Testis (tissue), 3 donors: Measurements from ENCODE around the gene SIKE1. TPM values are rescaled to one million over a fixed set of nuclear protein-coding genes. Genes with fewer than 3 reads are reported as not detected.
"Not testable (repeated sequence)": the region's sequence is repeated elsewhere in the genome, so short reads cannot be mapped to it uniquely, and the experiment has no call there.

Experiments
- DNase-seq: peaks from one replicate; pipeline ENCODE4 v3.0.0-alpha.2; 2019
- H3K27ac ChIP-seq, 2 donors: fragments of 200-600 bp; sonication (generic); one replicate each; pipeline ENCODE4 v1.5.1; 2019
- H3K27me3 ChIP-seq: fragments of 200-600 bp; sonication (generic); one replicate; pipeline ENCODE4 v1.5.1; 2019
- H3K36me3 ChIP-seq: fragments of 200-600 bp; sonication (generic); one replicate; pipeline ENCODE4 v1.5.1; 2017; ENCODE audit warnings: low read depth; ENCODE audit errors: missing control alignments
- H3K4me1 ChIP-seq: fragments of 200-600 bp; sonication (generic); one replicate; pipeline ENCODE4 v1.5.1; 2019
- H3K4me3 ChIP-seq, 2 donors: fragments of 200-600 bp; sonication (generic); one replicate each; pipeline ENCODE4 v1.5.1; 2017 to 2019
- H3K9me3 ChIP-seq: fragments of 200-600 bp; sonication (generic); one replicate; pipeline ENCODE4 v1.5.1; 2017
- CTCF ChIP-seq, 3 experiments: fragments of 450-650 bp in 2 of 3; fragments of 200-600 bp in 1 of 3; sonication (generic) in 1 of 3; IDR thresholded peaks; one replicate each; pipeline ENCODE4 v1.5.1; 2016 to 2019; ENCODE audit warnings: antibody characterized with exemption in 3 of 3, mild to moderate bottlenecking in 2 of 3, moderate library complexity in 1 of 3
- POLR2A ChIP-seq: fragments of 450-650 bp; IDR thresholded peaks from one replicate; pipeline ENCODE4 v1.6.1; 2017; ENCODE audit warnings: antibody characterized with exemption, mild to moderate bottlenecking, moderate library complexity
- WGBS, 2 donors: methylation state at CpG; one replicate each; pipeline ENCODE4 v1.1.5; 2018; 5-methylcytosine and 5-hydroxymethylcytosine counted together
- intact Hi-C: fragments of 100-400 bp; cut with DNase I; formaldehyde crosslinking; loops from one replicate; pipeline ENCODE4 v1.15.1; 2023; ENCODE audit warnings: low total_unique reads
- polyA plus RNA-seq: library from polyadenylated mRNA; stranded (reverse); fragments of 350-450 nt; fragmentation: Illumina TruSeq; extraction: RNeasy Lipid Tissue Mini Kit (QIAGEN cat#74804); gene quantifications from one replicate; pipeline ENCODE4 v1.2.3, GENCODE V29; 2014; ENCODE audit warnings: low read depth, low replicate concordance; ENCODE audit not compliant: insufficient read depth
- total RNA-seq, 2 donors: library from RNA; depleted of rRNA; stranded (reverse); fragments of >200 nt; gene quantifications; one replicate each; pipeline ENCODE4 v1.2.3, GENCODE V29; 2016

The SIKE1 gene
- total and polyA plus RNA-seq, 3 donors from 2014 or later = 27.3 to 47.3 (median 27.3) TPM

- Histone ChIP-seq H3K4me1 (peaks cover 33% of the 10 kb centered on the region), H3K36me3 (no peaks in the 10 kb centered on the region), H3K9me3 (no peaks in the 10 kb centered on the region), H3K4me3 (peak overlapping the region; percentile 100), H3K27me3 (no peaks in the 10 kb centered on the region), H3K27ac (peak overlapping the region in 1 of 2 donors; percentile 100)
- DNase-seq = no peak
- intact Hi-C loops = no loop called here
- 22 to 25% methylated on average over 14 of the region's 14 CpGs for WGBS, 2 donors
- TF ChIP-seq POLR2A = no peak
- TF ChIP-seq CTCF (IDR thresholded peaks at IDR 0.05) = no peak
These were observed 24.2 kb downstream of the SIKE1 start for GRCh38 chr1:114756009-114756892.

DNA sequence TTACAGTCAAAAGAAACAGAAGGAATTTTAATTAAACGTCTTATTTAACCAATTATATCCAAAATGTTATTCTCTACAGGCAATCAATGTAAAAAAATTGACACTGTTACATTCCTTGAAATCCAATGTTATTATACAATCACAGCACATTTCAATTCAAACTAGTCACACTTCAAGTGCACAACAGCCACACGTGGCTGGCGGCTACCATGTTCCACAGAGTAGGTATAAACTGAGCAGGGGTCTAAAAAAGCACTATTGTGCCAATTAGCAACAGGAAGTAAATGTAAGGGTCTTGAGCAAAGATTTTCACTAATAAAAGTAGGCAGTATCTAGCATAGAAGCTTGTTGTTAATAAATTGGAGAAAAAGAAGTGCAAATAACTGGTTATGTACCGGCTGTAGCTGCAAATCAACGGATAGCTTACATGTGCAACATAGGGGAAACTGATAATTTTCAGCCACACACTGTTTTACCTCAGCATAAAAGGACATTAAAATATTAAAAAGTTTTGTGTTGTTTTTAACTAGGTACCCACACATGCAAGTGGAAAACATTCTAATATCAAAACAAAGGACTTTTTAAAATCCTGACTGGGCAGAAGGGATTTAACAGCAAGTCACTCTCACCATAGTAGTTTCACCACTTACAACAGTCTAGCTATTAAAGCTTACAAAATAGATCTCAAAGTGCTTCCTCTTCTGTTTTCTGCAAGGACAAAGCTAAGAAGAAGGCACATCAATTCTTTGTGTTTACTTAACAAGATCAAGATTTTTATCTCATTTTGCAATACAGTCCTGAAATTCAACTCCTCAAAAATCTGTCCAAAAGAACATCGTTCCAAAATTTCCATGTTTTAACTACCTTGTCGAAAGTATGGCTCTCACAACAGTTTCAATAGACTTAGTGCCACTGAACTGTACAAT lies 25.2 kb downstream of the SIKE1 start:
- H3K4me1 ChIP-seq = peaks cover 40% of the 10 kb centered on the region
- DNase-seq = no peak
- TF ChIP-seq POLR2A (no peak), CTCF (IDR thresholded peaks at IDR 0.05) (no peak)
- intact Hi-C loops = no loop called here
- no peaks in the 10 kb centered on the region for H3K36me3 ChIP-seq
- no peak overlapping the region for H3K4me3 ChIP-seq
- 38 to 47% methylated on average over 7 of the region's 7 CpGs for WGBS, 2 donors
- H3K9me3 ChIP-seq = no peaks in the 10 kb centered on the region
- no peak overlapping the region for H3K27ac ChIP-seq
- no peaks in the 10 kb centered on the region for H3K27me3 ChIP-seq

GRCh38 chr1:114753702-114754101 lies 26.8 kb downstream of the SIKE1 start:
- peaks cover 43% of the 10 kb centered on the region for H3K4me1 ChIP-seq
- H3K27ac ChIP-seq, intact Hi-C loops, H3K4me3 ChIP-seq, H3K27me3 ChIP-seq, H3K36me3 ChIP-seq, DNase-seq, H3K9me3 ChIP-seq: not testable (repeated sequence)
- WGBS, 2 donors = 88 to 92% methylated on average over 6 of the region's 6 CpGs

DNA sequence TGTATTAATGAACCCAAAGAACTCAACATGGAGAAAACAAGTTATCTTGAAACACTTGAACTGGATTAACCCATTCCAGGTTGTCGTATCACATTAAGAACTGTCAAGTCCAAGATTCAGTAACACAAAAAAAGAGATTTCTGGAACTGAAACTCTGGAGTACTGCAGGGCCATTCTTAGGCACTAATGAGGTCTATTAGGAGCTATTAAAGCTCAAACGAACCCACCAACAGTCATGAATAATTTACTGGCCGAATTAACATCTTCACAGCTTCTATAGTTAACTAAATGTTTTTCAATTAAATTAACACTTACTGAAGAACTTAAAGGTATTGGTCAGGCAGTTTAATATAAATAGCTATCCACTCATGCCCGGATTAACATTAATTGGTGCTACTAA lies 27.3 kb downstream of the SIKE1 start:
- Histone ChIP-seq H3K27me3 (no peaks in the 10 kb centered on the region), H3K9me3 (no peaks in the 10 kb centered on the region), H3K4me1 (peaks cover 43% of the 10 kb centered on the region), H3K36me3 (no peaks in the 10 kb centered on the region), H3K4me3 (no peak overlapping the region), H3K27ac (no peak overlapping the region)
- TF ChIP-seq POLR2A (no peak), CTCF (IDR thresholded peaks at IDR 0.05) (no peak)
- no peak for DNase-seq
- WGBS, 2 donors = 61 to 65% methylated on average over 4 of the region's 4 CpGs
- intact Hi-C loops = no loop called here

DNA sequence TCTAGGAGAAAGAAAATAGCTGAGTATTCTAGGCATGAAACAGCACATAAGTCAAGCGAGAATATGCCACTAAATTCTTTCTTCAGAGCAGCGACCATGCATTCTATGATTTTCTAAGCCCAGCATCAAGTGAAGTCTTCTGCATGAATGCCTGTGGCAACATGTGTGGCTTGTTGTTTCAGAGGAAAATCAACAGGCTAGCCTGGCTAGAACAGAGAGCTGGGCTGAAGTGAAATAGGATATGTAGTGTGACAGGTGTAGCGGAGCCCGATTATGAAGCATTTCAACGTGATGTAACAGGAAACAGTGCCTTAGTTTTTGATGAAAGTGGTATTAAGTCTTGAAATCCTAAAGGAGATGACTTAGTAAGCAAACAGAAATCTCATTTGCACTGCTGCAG lies 29.7 kb downstream of the SIKE1 start:
- H3K4me1 ChIP-seq = peaks cover 31% of the 10 kb centered on the region
- intact Hi-C loops = no loop called here

More for the DNA sequence above, 29.7 kb downstream of the SIKE1 start:
- Histone ChIP-seq H3K36me3 (no peaks in the 10 kb centered on the region), H3K9me3 (no peaks in the 10 kb centered on the region), H3K27ac (no peak overlapping the region), H3K4me3 (no peak overlapping the region), H3K27me3 (no peaks in the 10 kb centered on the region)
- DNase-seq = no peak
- no peak for TF ChIP-seq CTCF (IDR thresholded peaks at IDR 0.05)
- TF ChIP-seq POLR2A = no peak
- WGBS, 2 donors = 69 to 71% methylated on average over 5 of the region's 5 CpGs
